Epithelial cell of proximal tubule (primary cell): ENCODE data around the gene FHIT. TPM values are rescaled to one million over a fixed set of nuclear protein-coding genes. Genes with fewer than 3 reads are reported as not detected.

Source experiments
- DNase-seq: peaks from one replicate; pipeline ENCODE4 v3.0.0-alpha.2; 2011; ENCODE audit warnings: low read depth
- H3K4me3 ChIP-seq: 2 replicates; pipeline ENCODE4 v1.5.1; 2011; ENCODE audit warnings: low read depth, mild to moderate bottlenecking, low read length
- CTCF ChIP-seq: conservative IDR thresholded peaks from 2 replicates; pipeline ENCODE4 v1.5.1; 2012; ENCODE audit warnings: low read depth, mild to moderate bottlenecking, low read length
- total RNA-seq: library from RNA; depleted of rRNA; stranded (reverse); fragments of >200 nt; gene quantifications from 2 replicates; pipeline ENCODE4 v1.2.3, GENCODE V29; 2015

Gene FHIT
- total RNA-seq, 1 donor from 2014 or later: 3.7 TPM

- H3K4me3 ChIP-seq: no peak overlapping the region
- TF ChIP-seq CTCF: no peak
- no peak for DNase-seq
These were observed 1477.3 kb downstream of the FHIT start for GRCh38 chr3:59774000-59774399.

- no peak for TF ChIP-seq CTCF
- no peak for DNase-seq
- no peak overlapping the region for H3K4me3 ChIP-seq
These were observed 1478.5 kb downstream of the FHIT start for GRCh38 chr3:59772416-59773408.

- TF ChIP-seq CTCF: no peak
- no peak overlapping the region for H3K4me3 ChIP-seq
- peak; percentile 77 for DNase-seq
These were observed 1479.5 kb downstream of the FHIT start for GRCh38 chr3:59771768-59772181.

GRCh38 chr3:59769127-59769750 is 1482.0 kb downstream of the FHIT start:
- TF ChIP-seq CTCF: no peak
- no peak for DNase-seq
- H3K4me3 ChIP-seq: no peak overlapping the region

- DNase-seq: no peak
- no peak overlapping the region for H3K4me3 ChIP-seq
- TF ChIP-seq CTCF: no peak
These were observed 1484.9 kb downstream of the FHIT start for GRCh38 chr3:59766200-59766872.

GRCh38 chr3:59764171-59764570 is 1487.1 kb downstream of the FHIT start:
- TF ChIP-seq CTCF: no peak
- DNase-seq: no peak

More at GRCh38 chr3:59764171-59764570, 1487.1 kb downstream of the FHIT start:
- H3K4me3 ChIP-seq: no peak overlapping the region
